OCI-LY1 (cell line): Measurements from ENCODE around the gene CALML5.

Experiments used
- H2AFZ ChIP-seq: fragments of 200-600 bp; sonication (generic), shearing (Covaris generic); 2 replicates; pipeline ENCODE4 v1.6.0; 2014; ENCODE audit warnings: antibody characterized with exemption, mild to moderate bottlenecking, low read length
- H3F3A ChIP-seq: fragments of 200-600 bp; sonication (generic), shearing (Covaris generic); 2 replicates; pipeline ENCODE4 v1.6.0; 2014; ENCODE audit warnings: mild to moderate bottlenecking, antibody characterized with exemption, low read length, moderate library complexity; ENCODE audit not compliant: insufficient read depth
- H3K27ac ChIP-seq: fragments of 200-600 bp; sonication (generic); 2 replicates; pipeline ENCODE4 v1.5.1; 2014; ENCODE audit warnings: low read length, mixed run types, mild to moderate bottlenecking, low read depth; ENCODE audit not compliant: poor library complexity, severe bottlenecking
- H3K27me3 ChIP-seq: fragments of 200-600 bp; sonication (generic); 2 replicates; pipeline ENCODE4 v1.6.0; 2014; ENCODE audit warnings: antibody characterized with exemption, mild to moderate bottlenecking, low read length, moderate library complexity; ENCODE audit not compliant: insufficient read depth
- H3K36me3 ChIP-seq: fragments of 200-600 bp; sonication (generic); 2 replicates; pipeline ENCODE4 v1.6.1; 2014; ENCODE audit warnings: mild to moderate bottlenecking, antibody characterized with exemption, low read length, moderate library complexity, mixed read lengths; ENCODE audit not compliant: insufficient read depth
- H3K4me1 ChIP-seq: fragments of 200-600 bp; sonication (generic); 2 replicates; pipeline ENCODE4 v1.5.1; 2014; ENCODE audit warnings: mild to moderate bottlenecking, low read length, moderate library complexity; ENCODE audit not compliant: insufficient read depth, severe bottlenecking
- H3K4me2 ChIP-seq: fragments of 200-600 bp; sonication (generic), shearing (Covaris generic); 2 replicates; pipeline ENCODE4 v1.6.1; 2014; ENCODE audit warnings: low read length
- H3K4me3 ChIP-seq: fragments of 200-600 bp; sonication (generic); 2 replicates; pipeline ENCODE4 v1.5.1; 2014; ENCODE audit warnings: low read length, low read depth, mild to moderate bottlenecking, mixed read lengths; ENCODE audit not compliant: poor library complexity, severe bottlenecking
- H3K79me2 ChIP-seq: fragments of 200-600 bp; shearing (Covaris generic); 2 replicates; pipeline ENCODE4 v1.6.1; 2016; ENCODE audit warnings: mixed run types, low read length, mixed read lengths; ENCODE audit not compliant: insufficient read depth
- H3K9ac ChIP-seq: fragments of 200-600 bp; sonication (generic), shearing (Covaris generic); 2 replicates; pipeline ENCODE4 v1.6.1; 2014; ENCODE audit warnings: mild to moderate bottlenecking, low read length, mixed read lengths
- H3K9me2 ChIP-seq: fragments of 200-600 bp; sonication (generic), shearing (Covaris generic); 2 replicates; pipeline ENCODE4 v1.6.1; 2014; ENCODE audit warnings: low read depth, mild to moderate bottlenecking, low read length, mixed read lengths
- H3K9me3 ChIP-seq: fragments of 200-600 bp; shearing (Covaris generic); 2 replicates; pipeline ENCODE4 v1.6.1; 2014; ENCODE audit warnings: low read length, mixed read lengths
- H4K20me1 ChIP-seq: fragments of 200-600 bp; sonication (generic), shearing (Covaris generic); 2 replicates; pipeline ENCODE4 v1.6.0; 2016; ENCODE audit warnings: mild to moderate bottlenecking, low read length; ENCODE audit not compliant: insufficient read depth
- EZH2 ChIP-seq: fragments of 200-600 bp; sonication (generic), shearing (Covaris generic); IDR thresholded peaks from 2 replicates; pipeline ENCODE4 v1.8.0; 2017; ENCODE audit warnings: borderline replicate concordance, mixed run types, mild to moderate bottlenecking, antibody characterized with exemption, low read length, moderate library complexity, mixed read lengths
- TF ChIP-seq, protein P1 (sequence below): fragments of 200-600 bp; sonication (generic), shearing (Covaris generic); IDR thresholded peaks from 2 replicates; pipeline ENCODE4 v1.5.1; 2017; ENCODE audit warnings: mild to moderate bottlenecking, antibody characterized with exemption, low read length, moderate library complexity, mixed read lengths

Gene CALML5

DNA sequence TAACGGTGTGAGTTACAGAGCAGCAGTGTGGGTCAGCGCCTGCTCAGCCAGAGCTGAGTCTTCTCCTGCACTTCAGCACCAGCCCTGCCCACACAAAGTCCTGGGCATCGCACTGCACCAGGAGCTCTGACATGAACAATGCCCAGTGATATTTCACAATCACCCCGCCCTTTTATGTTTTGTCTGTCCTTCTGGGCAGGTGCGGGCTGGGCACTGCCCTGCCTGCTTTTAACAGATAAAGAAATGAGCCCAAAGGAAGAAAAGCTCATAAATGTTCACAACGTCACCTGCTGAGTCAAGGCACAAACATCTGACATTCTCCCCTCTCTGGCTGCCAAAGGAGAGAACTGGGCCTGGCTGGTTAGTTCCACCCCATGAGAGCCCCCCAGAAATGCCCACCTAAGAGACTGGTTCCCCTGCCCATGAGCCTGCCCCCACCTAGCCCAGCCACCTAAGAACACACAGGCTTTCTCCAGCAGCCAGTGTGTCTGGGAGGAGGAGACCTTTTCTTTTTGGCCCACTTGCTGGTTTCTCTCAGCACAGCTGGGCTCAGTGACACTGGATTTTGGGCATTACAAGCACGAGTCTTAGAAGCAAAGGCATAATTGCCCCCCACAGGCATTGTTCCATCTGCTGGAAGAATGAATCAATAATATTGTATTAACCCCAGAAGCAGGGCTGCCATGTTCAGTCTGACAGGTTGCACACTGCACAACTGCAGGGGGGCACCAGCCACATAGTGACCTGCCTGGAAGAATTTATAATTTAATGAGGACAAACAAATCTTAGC lies 47.7 kb upstream of the CALML5 start:
- Histone ChIP-seq H3K9me2 (no peaks in the 10 kb centered on the region), H3K27me3 (0 out of 2 replicates have a peak, but pooled peaks cover 3% of the 10 kb centered on the region), H3K9ac (no peak overlapping the region), H3K4me1 (no peaks in the 10 kb centered on the region), H3K79me2 (no peaks in the 10 kb centered on the region), H4K20me1 (no peaks in the 10 kb centered on the region), H3K27ac (no peak overlapping the region), H3K4me2 (no peak overlapping the region), H2AFZ (no peak overlapping the region), H3F3A (no peaks in the 10 kb centered on the region), H3K9me3 (0 out of 2 replicates have a peak, but pooled peaks cover 2% of the 10 kb centered on the region), H3K4me3 (no peak overlapping the region), H3K36me3 (no peaks in the 10 kb centered on the region)
- TF ChIP-seq EZH2 = no peak
- TF ChIP-seq, protein P1, sequence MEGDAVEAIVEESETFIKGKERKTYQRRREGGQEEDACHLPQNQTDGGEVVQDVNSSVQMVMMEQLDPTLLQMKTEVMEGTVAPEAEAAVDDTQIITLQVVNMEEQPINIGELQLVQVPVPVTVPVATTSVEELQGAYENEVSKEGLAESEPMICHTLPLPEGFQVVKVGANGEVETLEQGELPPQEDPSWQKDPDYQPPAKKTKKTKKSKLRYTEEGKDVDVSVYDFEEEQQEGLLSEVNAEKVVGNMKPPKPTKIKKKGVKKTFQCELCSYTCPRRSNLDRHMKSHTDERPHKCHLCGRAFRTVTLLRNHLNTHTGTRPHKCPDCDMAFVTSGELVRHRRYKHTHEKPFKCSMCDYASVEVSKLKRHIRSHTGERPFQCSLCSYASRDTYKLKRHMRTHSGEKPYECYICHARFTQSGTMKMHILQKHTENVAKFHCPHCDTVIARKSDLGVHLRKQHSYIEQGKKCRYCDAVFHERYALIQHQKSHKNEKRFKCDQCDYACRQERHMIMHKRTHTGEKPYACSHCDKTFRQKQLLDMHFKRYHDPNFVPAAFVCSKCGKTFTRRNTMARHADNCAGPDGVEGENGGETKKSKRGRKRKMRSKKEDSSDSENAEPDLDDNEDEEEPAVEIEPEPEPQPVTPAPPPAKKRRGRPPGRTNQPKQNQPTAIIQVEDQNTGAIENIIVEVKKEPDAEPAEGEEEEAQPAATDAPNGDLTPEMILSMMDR = no peak

DNA sequence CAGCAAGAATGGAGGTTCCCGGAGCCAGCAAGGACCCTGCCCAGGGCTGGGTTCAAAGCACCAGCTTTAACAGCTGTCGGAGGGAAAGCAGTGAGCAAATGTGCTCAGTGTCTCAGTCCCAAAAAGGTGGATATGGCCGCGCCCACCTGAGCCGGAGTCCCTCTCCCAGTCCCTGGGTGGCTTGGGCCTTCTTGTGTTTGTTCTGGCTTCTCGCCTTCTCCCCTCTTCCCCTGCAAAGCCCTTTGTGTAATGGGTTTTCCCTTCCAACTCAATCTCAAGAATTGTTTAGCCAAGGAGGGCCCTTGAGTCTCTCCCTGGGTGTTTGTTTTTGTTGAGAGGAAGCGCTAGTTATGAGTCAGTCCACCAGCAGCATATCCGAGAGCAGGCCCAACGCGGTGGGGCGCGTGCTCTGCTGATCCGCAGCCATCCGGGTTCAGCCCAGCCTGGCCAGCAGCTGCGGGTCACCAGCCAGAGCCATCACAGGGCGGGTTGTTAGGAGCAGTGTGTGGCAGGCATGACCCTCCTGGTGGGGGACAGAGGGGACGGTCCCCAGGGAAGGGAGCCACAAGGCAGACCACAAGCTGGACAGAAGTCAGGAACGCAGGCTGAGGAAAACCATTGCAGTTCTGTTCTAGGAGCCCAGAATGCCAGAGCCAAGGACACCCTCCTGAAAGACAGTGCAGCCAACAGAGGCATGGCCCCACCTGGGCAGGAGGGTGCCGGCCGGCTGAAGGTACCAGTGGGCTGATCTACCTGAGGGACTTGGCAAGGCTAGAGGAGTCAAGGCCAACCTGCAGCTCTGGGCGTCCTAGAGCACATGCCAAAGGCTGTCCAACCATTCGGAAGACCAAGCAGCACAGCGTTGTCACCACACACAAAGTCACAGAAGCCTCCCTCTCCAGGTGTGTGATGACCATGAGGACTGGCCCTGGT lies 46.7 kb upstream of the CALML5 start:
- Histone ChIP-seq H3K36me3 (no peaks in the 10 kb centered on the region), H3K9ac (no peak overlapping the region), H3K9me3 (peaks cover 2% of the 10 kb centered on the region; the same call in 1 of the 2 replicates), H3K27me3 (peaks cover 3% of the 10 kb centered on the region; the same call in 1 of the 2 replicates), H3K4me2 (no peak overlapping the region), H3K4me3 (no peak overlapping the region), H3K9me2 (no peaks in the 10 kb centered on the region), H3K27ac (no peak overlapping the region), H3F3A (no peaks in the 10 kb centered on the region), H3K79me2 (no peaks in the 10 kb centered on the region), H2AFZ (no peak overlapping the region), H4K20me1 (no peaks in the 10 kb centered on the region), H3K4me1 (no peaks in the 10 kb centered on the region)
- TF ChIP-seq, protein P1 = no peak
- TF ChIP-seq EZH2 = no peak

DNA sequence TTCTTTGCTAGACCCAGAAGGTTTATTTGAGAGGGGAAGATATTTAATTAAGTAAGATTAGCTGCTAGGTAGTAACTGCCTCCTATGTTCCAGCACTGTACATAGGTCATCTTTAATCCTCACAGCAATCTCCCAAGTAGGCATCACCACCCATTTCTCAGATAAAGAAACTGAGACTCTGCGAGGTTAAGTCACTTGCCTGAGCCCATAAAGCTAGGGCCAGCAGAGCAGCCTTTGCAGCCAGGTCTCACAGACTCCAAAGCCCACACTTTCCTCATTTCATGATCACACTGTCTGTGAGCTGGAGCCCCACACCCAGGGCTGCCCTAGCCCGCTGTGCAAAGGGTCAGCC lies 46.0 kb upstream of the CALML5 start:
- Histone ChIP-seq H3K9ac (no peak overlapping the region), H3K79me2 (no peaks in the 10 kb centered on the region), H3K4me2 (no peak overlapping the region), H3K36me3 (no peaks in the 10 kb centered on the region), H3F3A (no peaks in the 10 kb centered on the region), H3K27me3 (peaks cover 3% of the 10 kb centered on the region; the same call in 1 of the 2 replicates), H3K9me3 (peaks cover 2% of the 10 kb centered on the region; the same call in 1 of the 2 replicates), H3K4me1 (no peaks in the 10 kb centered on the region), H2AFZ (no peak overlapping the region), H4K20me1 (no peaks in the 10 kb centered on the region), H3K9me2 (no peaks in the 10 kb centered on the region), H3K4me3 (no peak overlapping the region), H3K27ac (no peak overlapping the region)
- TF ChIP-seq, protein P1 = no peak
- TF ChIP-seq EZH2 = no peak
